GM12873 (cell line): ENCODE results near the gene SYNM.

Source experiments
- CTCF ChIP-seq: IDR thresholded peaks from 2 replicates; pipeline ENCODE4 v1.5.1; 2012; ENCODE audit warnings: low read depth, mild to moderate bottlenecking, moderate library complexity, low read length, control low read depth; ENCODE audit not compliant: insufficient read depth; ENCODE audit errors: missing control alignments

The SYNM gene

GRCh38 chr15:99076555-99077308, 28.1 kb upstream of the SYNM start:
- peak; percentile 88 for TF ChIP-seq CTCF

- no peak for TF ChIP-seq CTCF
These were observed 22.1 kb upstream of the SYNM start for GRCh38 chr15:99082798-99083197.

DNA sequence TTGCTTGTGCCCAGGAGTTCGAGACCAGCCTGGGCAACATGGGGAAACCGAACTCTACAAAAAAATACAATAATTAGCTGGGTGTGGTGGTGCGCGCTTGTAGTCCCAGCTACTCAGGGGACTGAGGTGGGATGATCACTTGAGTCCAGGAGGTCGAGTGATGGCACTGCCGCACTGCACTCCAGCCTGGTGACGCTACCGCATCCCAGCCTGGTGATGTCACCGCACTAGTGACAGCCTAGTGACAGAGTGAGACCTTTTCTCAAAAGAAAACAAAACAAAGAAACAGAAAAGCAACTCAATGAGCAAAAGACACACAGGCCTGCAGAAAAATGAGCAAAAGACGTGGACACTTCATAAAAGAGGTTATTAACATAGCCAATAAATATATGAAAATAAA, 19.9 kb upstream of the SYNM start:
- TF ChIP-seq CTCF, result no peak

DNA sequence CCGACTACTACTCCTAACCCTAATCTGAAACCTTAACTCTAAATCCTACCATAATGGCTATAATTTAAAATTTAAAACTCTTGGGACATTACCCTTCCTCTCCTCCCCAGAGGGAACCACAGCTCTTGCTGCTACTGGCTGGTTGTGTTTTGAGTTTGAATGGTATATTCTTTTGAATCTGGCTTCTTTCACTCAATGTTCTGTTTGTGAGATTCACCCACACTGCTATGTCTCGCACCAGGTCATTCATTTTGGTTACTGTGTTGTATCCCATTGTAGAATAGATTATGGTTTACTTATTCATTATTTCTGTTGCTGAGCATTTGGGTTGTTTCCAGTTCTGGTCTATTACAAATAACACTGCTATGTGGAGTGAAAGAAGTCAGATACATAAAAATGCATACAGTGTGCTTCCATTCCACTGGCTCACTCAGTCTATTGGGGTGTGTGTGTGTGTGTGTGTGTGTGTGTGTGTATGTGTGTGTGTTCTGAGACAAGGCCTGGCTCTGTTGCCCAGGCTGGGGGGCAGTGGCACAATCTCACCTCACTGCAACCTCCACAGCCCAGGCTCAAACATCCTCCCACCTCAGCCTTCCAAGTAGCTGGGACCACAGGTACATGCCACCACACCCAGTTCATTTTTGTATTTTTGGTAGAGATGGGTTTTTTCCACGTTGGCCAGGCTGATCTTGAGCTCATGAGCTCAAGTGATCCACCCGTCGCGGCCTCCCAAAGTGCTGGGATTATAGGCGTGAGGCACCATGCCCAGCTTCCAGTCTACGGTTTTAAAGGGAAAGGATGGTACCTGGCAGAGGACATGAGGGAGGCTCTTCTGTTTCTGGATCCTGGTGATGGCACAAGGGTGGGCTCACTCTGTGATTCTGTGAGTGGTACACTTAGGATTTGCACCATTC, 19.2 kb upstream of the SYNM start:
- TF ChIP-seq CTCF, result no peak

GRCh38 chr15:99086327-99086667, 18.6 kb upstream of the SYNM start:
- TF ChIP-seq CTCF, result no peak

GRCh38 chr15:99087405-99087943, 17.4 kb upstream of the SYNM start:
- no peak for TF ChIP-seq CTCF
